ENCODE results near the gene MEAF6.
"Not testable (repeated sequence)": the region's sequence is repeated elsewhere in the genome, so short reads cannot be mapped to it uniquely, and the experiment has no call there.

MEAF6 gene

GRCh38 chr1:37532418-37533156 is 18.0 kb upstream of the MEAF6 start:
- DNase-seq (ENCODE audit: low read depth) = not testable (repeated sequence)

GRCh38 chr1:37529888-37530287 is 15.3 kb upstream of the MEAF6 start:
- not testable (repeated sequence) for DNase-seq (ENCODE audit: low read depth)

GRCh38 chr1:37519613-37520012 is 5.0 kb upstream of the MEAF6 start:
- no peak for DNase-seq (ENCODE audit: low read depth)

GRCh38 chr1:37518929-37519328 is 4.4 kb upstream of the MEAF6 start:
- not testable (repeated sequence) for DNase-seq (ENCODE audit: low read depth)

GRCh38 chr1:37518241-37518640 is 3.7 kb upstream of the MEAF6 start:
- DNase-seq (ENCODE audit: low read depth) = not testable (repeated sequence)

GRCh38 chr1:37517569-37517968 is 3.0 kb upstream of the MEAF6 start:
- DNase-seq (ENCODE audit: low read depth) = no peak

GRCh38 chr1:37515185-37516034 is 844 bp upstream of the MEAF6 start:
- no peak for DNase-seq (ENCODE audit: low read depth)

- no peak for DNase-seq (ENCODE audit: low read depth)
These were observed 694 bp downstream of the MEAF6 start for GRCh38 chr1:37513795-37514349.

- DNase-seq (ENCODE audit: low read depth) = no peak
These were observed 5.4 kb downstream of the MEAF6 start for GRCh38 chr1:37509181-37509580.

GRCh38 chr1:37506740-37507139 is 7.8 kb downstream of the MEAF6 start:
- no peak for DNase-seq (ENCODE audit: low read depth)

- not testable (repeated sequence) for DNase-seq (ENCODE audit: low read depth)
These were observed 11.8 kb downstream of the MEAF6 start for GRCh38 chr1:37502791-37503190.

- no peak for DNase-seq (ENCODE audit: low read depth)
These were observed 12.5 kb downstream of the MEAF6 start for GRCh38 chr1:37502104-37502503.

- no peak for DNase-seq (ENCODE audit: low read depth)
These were observed 12.9 kb downstream of the MEAF6 start for GRCh38 chr1:37501661-37502060.

- DNase-seq (ENCODE audit: low read depth) = no peak
These were observed 15.5 kb downstream of the MEAF6 start for GRCh38 chr1:37498872-37499617.

- no peak for DNase-seq (ENCODE audit: low read depth)
These were observed 16.7 kb downstream of the MEAF6 start for GRCh38 chr1:37497832-37498231.

GRCh38 chr1:37495875-37496274 is 18.7 kb downstream of the MEAF6 start:
- DNase-seq (ENCODE audit: low read depth) = no peak

- no peak for DNase-seq (ENCODE audit: low read depth)
These were observed 21.0 kb downstream of the MEAF6 start for GRCh38 chr1:37493336-37494098.

- no peak for DNase-seq (ENCODE audit: low read depth)
These were observed 27.0 kb downstream of the MEAF6 start for GRCh38 chr1:37487619-37487984.

GRCh38 chr1:37486680-37487618 is 27.6 kb downstream of the MEAF6 start:
- peak; percentile 73 for DNase-seq (ENCODE audit: low read depth)

GRCh38 chr1:37485902-37486679 is 28.5 kb downstream of the MEAF6 start:
- DNase-seq (ENCODE audit: low read depth) = no peak

All from stimulated activated CD8-positive, alpha-beta memory T cell treated with anti-CD3 and anti-CD28 coated beads, Interleukin-15, amount 100 ng/mL, for 1 hour (primary cell).